Spleen (tissue), 7 donors: ENCODE data around the gene MAP2K5.

ENCODE experiments used
- POLR2A ChIP-seq, 3 donors: fragments of 450-650 bp; IDR thresholded peaks; one replicate each; pipeline ENCODE4 v1.5.1; 2017; ENCODE audit warnings: antibody characterized with exemption in 3 of 3, mild to moderate bottlenecking in 1 of 3
- TF ChIP-seq, protein P1 (sequence below), 11 experiments: fragments of 200-600 bp in 7 of 11; fragments of 450-650 bp in 4 of 11; sonication (generic) in 4 of 11; IDR thresholded peaks in 8 of 11; conservative IDR thresholded peaks in 3 of 11; 1 replicate in 7 of 11; 2 replicates in 4 of 11; pipeline versions ENCODE4 v1.4.0 to v1.8.0; 2016 to 2021; ENCODE audit warnings: antibody characterized with exemption in 11 of 11, inconsistent platforms in 4 of 11, mild to moderate bottlenecking in 1 of 11
- donor health status: DM: no; HTN: no; CAD: no; lungs with moderate emphysema.
- donor health status: DM: no; HTN: no; CAD: no.
- donor health status: DM: no; HTN: no; CAD: no.

DNA sequence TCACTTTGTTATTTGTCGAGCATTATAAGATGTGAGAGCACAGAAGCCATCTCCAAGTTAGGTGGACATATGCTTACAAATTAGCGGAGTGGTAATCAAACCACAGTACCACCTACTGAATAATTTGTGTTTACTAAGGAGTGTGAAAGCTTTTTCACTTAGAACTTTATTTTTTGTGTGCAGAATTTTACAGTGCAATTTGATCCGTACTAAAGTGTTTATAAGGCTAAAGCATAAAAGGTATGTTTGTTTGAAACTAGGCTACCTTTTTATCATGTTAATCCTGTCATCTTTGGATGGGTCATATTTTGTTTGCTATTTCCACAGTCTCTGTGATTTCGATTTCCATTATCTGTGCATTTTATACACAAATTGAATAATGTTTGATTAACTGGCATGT, 37.5 kb downstream of the MAP2K5 start:
- TF ChIP-seq, protein P1, sequence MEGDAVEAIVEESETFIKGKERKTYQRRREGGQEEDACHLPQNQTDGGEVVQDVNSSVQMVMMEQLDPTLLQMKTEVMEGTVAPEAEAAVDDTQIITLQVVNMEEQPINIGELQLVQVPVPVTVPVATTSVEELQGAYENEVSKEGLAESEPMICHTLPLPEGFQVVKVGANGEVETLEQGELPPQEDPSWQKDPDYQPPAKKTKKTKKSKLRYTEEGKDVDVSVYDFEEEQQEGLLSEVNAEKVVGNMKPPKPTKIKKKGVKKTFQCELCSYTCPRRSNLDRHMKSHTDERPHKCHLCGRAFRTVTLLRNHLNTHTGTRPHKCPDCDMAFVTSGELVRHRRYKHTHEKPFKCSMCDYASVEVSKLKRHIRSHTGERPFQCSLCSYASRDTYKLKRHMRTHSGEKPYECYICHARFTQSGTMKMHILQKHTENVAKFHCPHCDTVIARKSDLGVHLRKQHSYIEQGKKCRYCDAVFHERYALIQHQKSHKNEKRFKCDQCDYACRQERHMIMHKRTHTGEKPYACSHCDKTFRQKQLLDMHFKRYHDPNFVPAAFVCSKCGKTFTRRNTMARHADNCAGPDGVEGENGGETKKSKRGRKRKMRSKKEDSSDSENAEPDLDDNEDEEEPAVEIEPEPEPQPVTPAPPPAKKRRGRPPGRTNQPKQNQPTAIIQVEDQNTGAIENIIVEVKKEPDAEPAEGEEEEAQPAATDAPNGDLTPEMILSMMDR (IDR thresholded peaks at IDR 0.05 in 8 of 11, conservative IDR thresholded peaks at IDR 0.05 in 3 of 11) = no peak
- no peak for TF ChIP-seq POLR2A (IDR thresholded peaks at IDR 0.05)
